ENCODE data around the gene DNAI2.

DNAI2 gene

GRCh38 chr17:74305865-74306654 lies 32.0 kb downstream of the DNAI2 start:
- Histone ChIP-seq H3K27ac (ENCODE audit: low read depth, low read length) (no peak overlapping the region), H3K4me1 (ENCODE audit: control insufficient read depth, insufficient read depth, low read length) (no peaks in the 10 kb centered on the region)

DNA sequence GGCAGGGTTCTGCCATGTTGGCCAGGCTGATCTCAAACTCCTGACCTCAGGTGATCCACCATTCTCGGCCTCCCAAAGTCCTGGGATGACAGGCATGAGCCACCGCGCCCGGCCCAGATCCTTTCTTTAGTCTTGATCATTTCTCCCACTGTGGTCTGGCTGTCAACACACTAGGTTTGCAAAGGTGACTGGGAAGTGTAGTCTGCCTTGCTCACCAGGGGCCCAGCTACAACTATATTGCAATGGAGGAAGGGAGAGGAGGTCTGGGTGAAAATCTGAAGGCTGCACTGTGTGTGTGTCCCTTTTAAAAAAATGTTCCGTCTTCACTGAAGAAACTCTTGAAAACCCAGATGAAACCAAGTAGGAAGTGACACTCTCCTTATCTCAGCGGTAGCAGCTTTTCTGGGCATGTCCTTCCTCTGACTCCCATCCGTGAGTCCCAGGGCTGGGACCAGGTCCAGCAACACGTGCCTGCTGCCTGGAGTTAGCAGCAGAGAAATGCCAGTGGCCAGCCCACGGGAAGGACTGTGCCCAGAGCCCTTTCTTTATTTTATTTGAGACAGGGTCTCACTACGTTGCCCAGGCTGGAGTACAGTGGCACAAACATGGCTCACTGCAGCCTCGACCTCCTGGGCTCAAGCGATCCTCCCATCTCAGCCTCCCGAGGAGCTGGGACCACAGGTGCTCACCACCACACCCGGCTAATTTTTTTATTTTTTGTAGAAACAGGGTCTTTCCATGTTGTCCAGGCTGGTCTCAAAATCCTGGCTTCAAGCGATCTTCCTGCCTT lies 34.1 kb downstream of the DNAI2 start:
- peaks cover 8% of the 10 kb centered on the region for H3K9me3 ChIP-seq (ENCODE audit: control insufficient read depth, insufficient read depth, low read depth, low read length)
- H3K27me3 ChIP-seq (ENCODE audit: control insufficient read depth, insufficient read depth, low read length): no peaks in the 10 kb centered on the region

More at GRCh38 chr17:74305865-74306654, 32.0 kb downstream of the DNAI2 start:
- Histone ChIP-seq H3K9me3 (ENCODE audit: control insufficient read depth, insufficient read depth, low read depth, low read length) (no peaks in the 10 kb centered on the region), H3K9ac (ENCODE audit: low read length) (no peak overlapping the region), H3K36me3 (ENCODE audit: control insufficient read depth, insufficient read depth, low read length) (no peaks in the 10 kb centered on the region), H3K27me3 (ENCODE audit: control insufficient read depth, insufficient read depth, low read length) (no peaks in the 10 kb centered on the region; the same call in 1 of the 2 replicates), H3K4me3 (ENCODE audit: low read depth, low read length) (no peak overlapping the region)

DNA sequence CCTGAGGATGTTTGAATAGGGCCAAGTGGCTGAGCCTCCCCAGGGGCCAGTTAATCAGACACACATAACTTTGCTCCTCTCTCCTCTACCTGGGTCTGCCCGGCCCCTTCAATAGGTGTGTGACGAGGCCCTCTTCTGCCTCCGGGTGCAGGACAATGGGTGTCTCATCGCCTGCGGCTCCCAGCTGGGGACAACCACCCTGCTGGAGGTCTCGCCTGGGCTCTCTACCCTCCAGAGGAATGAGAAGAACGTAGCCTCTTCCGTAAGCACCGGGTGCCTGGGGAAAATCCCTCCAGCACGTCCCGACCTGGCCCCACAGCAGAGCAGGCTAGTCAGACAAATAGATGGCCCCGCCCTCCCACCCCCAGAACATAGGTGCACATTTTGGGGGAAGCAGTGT lies 35.9 kb downstream of the DNAI2 start:
- no peaks in the 10 kb centered on the region for H3K27me3 ChIP-seq (ENCODE audit: control insufficient read depth, insufficient read depth, low read length)

More for the DNA sequence above, 34.1 kb downstream of the DNAI2 start:
- Histone ChIP-seq H3K9ac (ENCODE audit: low read length) (no peak overlapping the region), H3K27ac (ENCODE audit: low read depth, low read length) (no peak overlapping the region), H3K4me3 (ENCODE audit: low read depth, low read length) (no peak overlapping the region), H3K36me3 (ENCODE audit: control insufficient read depth, insufficient read depth, low read length) (no peaks in the 10 kb centered on the region), H3K4me1 (ENCODE audit: control insufficient read depth, insufficient read depth, low read length) (no peaks in the 10 kb centered on the region)

GRCh38 chr17:74314877-74315276 lies 40.8 kb downstream of the DNAI2 start:
- no peaks in the 10 kb centered on the region for H3K36me3 ChIP-seq (ENCODE audit: control insufficient read depth, insufficient read depth, low read length)
- no peak overlapping the region for H3K27ac ChIP-seq (ENCODE audit: low read depth, low read length)
- H3K27me3 ChIP-seq (ENCODE audit: control insufficient read depth, insufficient read depth, low read length): no peaks in the 10 kb centered on the region
- no peaks in the 10 kb centered on the region for H3K4me1 ChIP-seq (ENCODE audit: control insufficient read depth, insufficient read depth, low read length)
- no peak overlapping the region for H3K4me3 ChIP-seq (ENCODE audit: low read depth, low read length)
- H3K9me3 ChIP-seq (ENCODE audit: control insufficient read depth, insufficient read depth, low read depth, low read length): peaks cover 8% of the 10 kb centered on the region
- no peak overlapping the region for H3K9ac ChIP-seq (ENCODE audit: low read length)

More for the DNA sequence above, 35.9 kb downstream of the DNAI2 start:
- Histone ChIP-seq H3K4me3 (ENCODE audit: low read depth, low read length) (no peak overlapping the region), H3K4me1 (ENCODE audit: control insufficient read depth, insufficient read depth, low read length) (no peaks in the 10 kb centered on the region), H3K9me3 (ENCODE audit: control insufficient read depth, insufficient read depth, low read depth, low read length) (peaks cover 8% of the 10 kb centered on the region), H3K36me3 (ENCODE audit: control insufficient read depth, insufficient read depth, low read length) (no peaks in the 10 kb centered on the region), H3K9ac (ENCODE audit: low read length) (no peak overlapping the region), H3K27ac (ENCODE audit: low read depth, low read length) (no peak overlapping the region)

DNA sequence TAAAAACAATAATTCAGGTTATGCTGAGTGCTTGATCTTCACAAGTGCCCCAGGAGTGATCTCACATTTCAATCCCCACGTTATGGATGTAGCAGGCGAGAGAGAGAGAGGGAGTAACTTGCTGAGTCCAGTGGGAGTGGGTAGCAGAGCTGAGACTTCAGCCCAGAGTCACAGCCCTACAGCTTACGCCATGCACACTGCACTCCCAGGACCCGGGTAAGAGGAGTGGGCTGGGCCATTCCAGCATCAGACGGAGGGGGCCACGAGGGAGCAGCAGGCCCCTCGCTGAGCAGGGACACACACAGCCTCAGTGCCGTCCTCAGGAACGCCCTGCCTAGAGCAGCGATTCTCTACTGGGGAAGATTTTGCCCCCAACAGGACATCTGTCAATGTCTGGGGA lies 42.2 kb downstream of the DNAI2 start:
- Histone ChIP-seq H3K36me3 (ENCODE audit: control insufficient read depth, insufficient read depth, low read length) (no peaks in the 10 kb centered on the region), H3K9ac (ENCODE audit: low read length) (no peak overlapping the region), H3K27me3 (ENCODE audit: control insufficient read depth, insufficient read depth, low read length) (peaks cover under 1% of the 10 kb centered on the region; the same call in 1 of the 2 replicates), H3K27ac (ENCODE audit: low read depth, low read length) (no peak overlapping the region), H3K9me3 (ENCODE audit: control insufficient read depth, insufficient read depth, low read depth, low read length) (peaks cover 8% of the 10 kb centered on the region), H3K4me3 (ENCODE audit: low read depth, low read length) (no peak overlapping the region), H3K4me1 (ENCODE audit: control insufficient read depth, insufficient read depth, low read length) (no peaks in the 10 kb centered on the region)

- H3K27me3 ChIP-seq (ENCODE audit: control insufficient read depth, insufficient read depth, low read length): peaks cover 9% of the 10 kb centered on the region
- no peak overlapping the region for H3K4me3 ChIP-seq (ENCODE audit: low read depth, low read length)
- no peaks in the 10 kb centered on the region for H3K36me3 ChIP-seq (ENCODE audit: control insufficient read depth, insufficient read depth, low read length)
Measured at GRCh38 chr17:74317071-74317470, 43.0 kb downstream of the DNAI2 start.

GRCh38 chr17:74318391-74318790 lies 44.4 kb downstream of the DNAI2 start:
- Histone ChIP-seq H3K27me3 (ENCODE audit: control insufficient read depth, insufficient read depth, low read length) (peaks cover 14% of the 10 kb centered on the region), H3K27ac (ENCODE audit: low read depth, low read length) (no peak overlapping the region), H3K9me3 (ENCODE audit: control insufficient read depth, insufficient read depth, low read depth, low read length) (no peaks in the 10 kb centered on the region), H3K36me3 (ENCODE audit: control insufficient read depth, insufficient read depth, low read length) (no peaks in the 10 kb centered on the region), H3K4me1 (ENCODE audit: control insufficient read depth, insufficient read depth, low read length) (no peaks in the 10 kb centered on the region), H3K9ac (ENCODE audit: low read length) (no peak overlapping the region), H3K4me3 (ENCODE audit: low read depth, low read length) (no peak overlapping the region)

More at GRCh38 chr17:74317071-74317470, 43.0 kb downstream of the DNAI2 start:
- H3K9me3 ChIP-seq (ENCODE audit: control insufficient read depth, insufficient read depth, low read depth, low read length): peaks cover 8% of the 10 kb centered on the region
- H3K27ac ChIP-seq (ENCODE audit: low read depth, low read length): no peak overlapping the region
- no peaks in the 10 kb centered on the region for H3K4me1 ChIP-seq (ENCODE audit: control insufficient read depth, insufficient read depth, low read length)
- no peak overlapping the region for H3K9ac ChIP-seq (ENCODE audit: low read length)

DNA sequence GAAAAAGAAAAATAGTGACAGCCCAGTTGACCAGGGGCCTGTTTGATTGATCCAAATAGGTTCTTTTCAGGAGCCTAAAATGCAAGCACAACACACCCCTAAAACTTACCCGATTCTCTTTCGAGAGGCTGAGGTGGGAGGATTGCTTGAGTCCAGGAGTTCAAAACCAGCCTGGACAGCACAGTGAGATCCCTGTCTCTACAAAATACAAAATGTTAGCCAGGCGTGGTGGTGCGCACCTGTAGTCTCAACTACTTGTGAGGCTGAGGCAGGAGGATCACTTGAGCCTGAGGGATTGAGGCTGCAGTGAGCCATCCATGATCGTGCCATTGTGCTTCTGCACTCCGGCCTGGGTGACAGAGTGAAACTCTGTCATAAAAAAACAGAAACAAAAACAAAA lies 50.5 kb downstream of the DNAI2 start:
- H3K9me3 ChIP-seq (ENCODE audit: control insufficient read depth, insufficient read depth, low read depth, low read length): no peaks in the 10 kb centered on the region
- peaks cover 63% of the 10 kb centered on the region for H3K27me3 ChIP-seq (ENCODE audit: control insufficient read depth, insufficient read depth, low read length)
- no peak overlapping the region for H3K9ac ChIP-seq (ENCODE audit: low read length)

GRCh38 chr17:74325376-74325742 lies 51.3 kb downstream of the DNAI2 start:
- Histone ChIP-seq H3K9ac (ENCODE audit: low read length) (no peak overlapping the region), H3K4me3 (ENCODE audit: low read depth, low read length) (peak overlapping the region; percentile 65), H3K9me3 (ENCODE audit: control insufficient read depth, insufficient read depth, low read depth, low read length) (no peaks in the 10 kb centered on the region), H3K27ac (ENCODE audit: low read depth, low read length) (no peak overlapping the region), H3K36me3 (ENCODE audit: control insufficient read depth, insufficient read depth, low read length) (no peaks in the 10 kb centered on the region), H3K27me3 (ENCODE audit: control insufficient read depth, insufficient read depth, low read length) (peaks cover 63% of the 10 kb centered on the region), H3K4me1 (ENCODE audit: control insufficient read depth, insufficient read depth, low read length) (peaks cover 22% of the 10 kb centered on the region)

More for the DNA sequence above, 50.5 kb downstream of the DNAI2 start:
- Histone ChIP-seq H3K36me3 (ENCODE audit: control insufficient read depth, insufficient read depth, low read length) (no peaks in the 10 kb centered on the region), H3K4me3 (ENCODE audit: low read depth, low read length) (no peak overlapping the region), H3K4me1 (ENCODE audit: control insufficient read depth, insufficient read depth, low read length) (peaks cover 22% of the 10 kb centered on the region), H3K27ac (ENCODE audit: low read depth, low read length) (no peak overlapping the region)

DNA sequence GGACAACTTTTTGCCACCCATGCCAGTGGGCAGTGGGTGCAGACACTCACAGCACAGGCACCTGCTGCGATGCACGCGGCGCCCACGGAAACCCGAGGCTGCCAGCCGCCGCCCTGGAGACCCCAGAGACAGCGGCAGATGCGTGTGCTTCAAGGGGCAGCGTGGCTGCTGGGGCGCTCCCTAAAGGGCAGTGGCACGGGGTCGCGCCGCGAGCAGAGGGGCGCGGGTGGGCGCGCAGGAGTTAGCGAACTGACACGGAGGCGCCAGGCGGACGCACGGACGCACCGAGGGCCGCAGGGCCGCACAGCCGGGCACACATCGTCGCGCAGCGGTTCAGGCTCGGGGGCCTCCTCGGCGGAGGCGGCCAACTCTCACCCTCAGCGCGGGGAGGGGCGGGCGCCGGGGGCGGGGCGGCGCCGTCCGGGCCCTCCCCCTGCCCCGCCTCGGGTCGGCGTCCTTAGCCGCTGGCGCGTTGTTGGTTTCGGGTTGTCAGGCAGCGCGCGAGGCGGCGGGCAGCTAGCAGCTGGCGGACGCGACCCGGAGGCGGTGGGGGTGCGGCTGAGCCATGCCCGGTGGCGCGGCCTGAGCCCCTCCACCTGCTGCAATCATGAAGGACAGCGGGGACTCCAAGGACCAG lies 51.8 kb downstream of the DNAI2 start, which contains the start of gene KIF19:
Gene KIF19, plus strand, starts transcription at position 484 of the 637 bp plus-strand sequence. Its CDS starts 124 bp downstream, at position 608.
- H3K4me1 ChIP-seq (ENCODE audit: control insufficient read depth, insufficient read depth, low read length): peaks cover 22% of the 10 kb centered on the region
- peak within 1 kb of the TSS; percentile 65 for H3K4me3 ChIP-seq (ENCODE audit: low read depth, low read length)
- H3K27me3 ChIP-seq (ENCODE audit: control insufficient read depth, insufficient read depth, low read length): peaks cover 63% of the 10 kb centered on the region
- H3K9me3 ChIP-seq (ENCODE audit: control insufficient read depth, insufficient read depth, low read depth, low read length): no peaks in the 10 kb centered on the region
- no peak within 1 kb of the TSS for H3K27ac ChIP-seq (ENCODE audit: low read depth, low read length)
- no peaks in the 10 kb centered on the region for H3K36me3 ChIP-seq (ENCODE audit: control insufficient read depth, insufficient read depth, low read length)
- H3K9ac ChIP-seq (ENCODE audit: low read length): no peak within 1 kb of the TSS

Measured in HUES6 (cell line).